ENCODE data around the gene IL1RL2.

IL1RL2 gene

GRCh38 chr2:102238778-102239177, 52.0 kb downstream of the IL1RL2 start:
- DNase-seq (ENCODE audit: low spot score) = no peak

- DNase-seq (ENCODE audit: low spot score) = no peak
Observed at GRCh38 chr2:102239344-102239743, 52.5 kb downstream of the IL1RL2 start.

GRCh38 chr2:102240640-102241370, 54.0 kb downstream of the IL1RL2 start:
- peak; percentile 94 for DNase-seq (ENCODE audit: low spot score)

GRCh38 chr2:102241616-102242305, 54.9 kb downstream of the IL1RL2 start:
- no peak for DNase-seq (ENCODE audit: low spot score)

- DNase-seq (ENCODE audit: low spot score) = no peak
Observed at GRCh38 chr2:102245266-102246151, 58.7 kb downstream of the IL1RL2 start.

- DNase-seq (ENCODE audit: low spot score) = no peak
Observed at GRCh38 chr2:102250278-102250821, 63.5 kb downstream of the IL1RL2 start.

GRCh38 chr2:102251042-102251848, 64.4 kb downstream of the IL1RL2 start:
- DNase-seq (ENCODE audit: low spot score) = peak; percentile 65

- no peak for DNase-seq (ENCODE audit: low spot score)
Observed at GRCh38 chr2:102251849-102252203, 65.0 kb downstream of the IL1RL2 start.

- no peak for DNase-seq (ENCODE audit: low spot score)
Observed at GRCh38 chr2:102252236-102252635, 65.4 kb downstream of the IL1RL2 start.

- DNase-seq (ENCODE audit: low spot score) = peak; percentile 79
Observed at GRCh38 chr2:102253140-102253752, 66.4 kb downstream of the IL1RL2 start.

GRCh38 chr2:102253753-102254150, 66.9 kb downstream of the IL1RL2 start:
- no peak for DNase-seq (ENCODE audit: low spot score)

- no peak for DNase-seq (ENCODE audit: low spot score)
Observed at GRCh38 chr2:102256276-102256675, 69.5 kb downstream of the IL1RL2 start.

- DNase-seq (ENCODE audit: low spot score) = no peak
Observed at GRCh38 chr2:102256874-102257462, 70.1 kb downstream of the IL1RL2 start.

- DNase-seq (ENCODE audit: low spot score) = no peak
Observed at GRCh38 chr2:102258025-102258385, 71.2 kb downstream of the IL1RL2 start.

GRCh38 chr2:102258386-102259074, 71.7 kb downstream of the IL1RL2 start:
- peak; percentile 87 for DNase-seq (ENCODE audit: low spot score)

- no peak for DNase-seq (ENCODE audit: low spot score)
Observed at GRCh38 chr2:102261467-102262135, 74.8 kb downstream of the IL1RL2 start.

GRCh38 chr2:102262216-102263129, 75.7 kb downstream of the IL1RL2 start:
- DNase-seq (ENCODE audit: low spot score) = no peak

- no peak for DNase-seq (ENCODE audit: low spot score)
Observed at GRCh38 chr2:102264952-102265351, 78.1 kb downstream of the IL1RL2 start.

GRCh38 chr2:102266204-102266603, 79.4 kb downstream of the IL1RL2 start:
- no peak for DNase-seq (ENCODE audit: low spot score)
